AG08395 (cell line): ENCODE measurements around the gene NUP160.
"Not testable (repeated sequence)": the region's sequence is repeated elsewhere in the genome, so short reads cannot be mapped to it uniquely, and the experiment has no call there.

ENCODE experiments used
- DNase-seq: peaks from one replicate; pipeline ENCODE4 v3.0.0; 2012; ENCODE audit warnings: mixed read lengths, low spot score

The NUP160 gene

DNA sequence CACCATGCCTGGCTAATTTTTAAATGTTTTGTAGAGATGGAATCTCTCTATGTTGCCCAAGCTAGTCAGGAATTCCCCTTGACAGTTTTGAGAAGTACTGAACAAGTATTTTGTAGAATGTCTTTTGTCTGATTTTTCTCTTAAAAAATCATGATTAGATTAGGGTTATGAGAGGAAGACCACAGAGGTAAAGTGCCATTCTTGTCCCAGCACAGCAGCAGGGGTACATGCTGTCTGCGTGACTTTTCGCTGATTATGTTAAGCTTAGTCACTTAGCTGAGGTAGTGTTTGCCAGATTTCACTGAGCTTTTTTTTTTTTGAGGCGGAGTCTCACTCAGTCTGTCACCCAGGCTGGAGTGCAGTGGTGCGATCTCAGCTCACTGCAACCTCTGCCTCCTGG lies 13.6 kb upstream of the NUP160 start:
- DNase-seq = peak; percentile 48

DNA sequence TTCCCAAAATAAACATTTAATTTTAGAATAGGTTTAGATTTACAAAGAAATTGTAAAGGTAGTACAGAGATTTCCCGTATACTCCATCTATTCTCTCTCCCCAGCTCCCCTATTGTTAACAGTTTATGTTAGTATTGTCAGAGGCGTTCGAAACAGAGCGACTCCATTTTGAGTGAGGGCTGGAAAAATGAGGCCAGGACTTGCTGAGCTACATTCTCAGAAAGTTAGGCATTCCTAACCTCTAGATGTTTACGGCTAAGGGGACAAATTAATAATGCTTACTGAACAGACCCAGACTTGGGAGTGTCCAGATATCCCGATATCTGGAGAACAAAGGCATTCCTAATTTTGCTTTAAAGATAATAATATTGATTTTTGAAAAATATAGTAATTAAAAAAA lies 12.4 kb upstream of the NUP160 start:
- DNase-seq = no peak

DNA sequence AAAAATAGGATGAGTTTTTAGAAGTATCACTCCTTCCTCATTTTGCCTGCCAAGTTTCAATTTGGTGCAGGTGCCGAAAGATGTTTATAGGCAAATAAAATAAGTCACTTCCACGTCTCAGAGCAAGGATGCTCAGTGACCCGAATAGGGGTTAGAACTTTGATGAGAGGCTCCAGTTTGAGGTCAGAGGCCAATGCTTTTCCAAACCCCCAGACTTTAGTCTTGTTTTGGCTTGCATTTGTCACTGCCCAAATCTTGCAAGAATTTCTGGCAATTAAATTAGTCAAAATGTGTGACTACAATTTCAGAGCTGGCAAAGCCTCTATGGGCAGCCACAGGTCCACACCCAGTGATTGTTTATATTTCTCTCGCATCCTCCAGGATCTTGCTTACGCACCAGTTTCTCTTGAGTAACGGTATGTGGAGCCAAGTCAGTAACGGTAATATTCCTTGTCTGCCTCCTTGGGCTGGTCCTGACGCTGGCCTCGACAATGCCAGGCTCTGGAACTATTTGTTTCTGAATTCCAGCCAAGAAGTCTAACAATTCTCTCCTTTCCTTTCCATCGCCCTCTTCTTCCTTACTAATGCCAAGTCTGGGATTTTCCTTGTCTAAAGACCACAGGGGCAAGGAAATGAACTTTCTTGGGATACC lies 9.9 kb upstream of the NUP160 start:
- DNase-seq = peak; percentile 88

DNA sequence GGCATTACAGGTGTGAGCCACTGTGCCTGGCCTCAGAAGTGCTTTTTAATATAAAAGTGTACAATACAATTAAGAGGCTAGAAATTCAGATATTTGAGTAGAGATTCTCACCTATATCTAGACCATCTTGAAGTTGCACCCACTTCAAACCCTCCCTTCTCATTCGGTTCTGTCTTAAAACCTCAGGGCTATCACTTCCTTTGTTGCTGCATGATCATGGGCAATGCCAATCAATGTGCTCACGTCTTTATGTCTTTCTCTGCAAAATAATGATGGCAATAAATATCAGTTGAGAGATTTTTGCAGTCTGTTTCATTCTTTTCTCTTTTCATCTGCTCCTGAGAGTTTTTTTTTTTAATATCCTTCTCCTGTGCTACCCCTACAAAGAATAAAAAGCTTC lies 9.3 kb upstream of the NUP160 start:
- DNase-seq = no peak

DNA sequence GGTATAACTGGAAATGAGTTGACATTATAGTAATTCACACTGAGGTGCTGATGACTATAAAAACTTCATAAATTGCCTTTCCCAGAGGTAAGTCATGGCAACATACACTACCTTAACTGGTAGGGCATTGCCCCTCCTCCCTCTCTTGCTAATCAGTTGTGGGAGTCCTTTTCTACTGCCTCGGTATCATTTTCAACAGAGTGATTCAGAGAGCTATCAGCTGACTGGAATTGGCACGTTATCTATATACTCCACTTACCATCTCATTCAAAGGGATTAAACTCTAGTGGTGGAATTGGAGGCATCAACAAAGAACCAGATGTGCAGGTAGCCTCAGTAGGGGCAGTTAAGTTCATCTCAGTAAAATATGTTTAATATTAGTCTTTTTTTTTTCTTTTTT lies 8.0 kb upstream of the NUP160 start:
- DNase-seq = no peak

DNA sequence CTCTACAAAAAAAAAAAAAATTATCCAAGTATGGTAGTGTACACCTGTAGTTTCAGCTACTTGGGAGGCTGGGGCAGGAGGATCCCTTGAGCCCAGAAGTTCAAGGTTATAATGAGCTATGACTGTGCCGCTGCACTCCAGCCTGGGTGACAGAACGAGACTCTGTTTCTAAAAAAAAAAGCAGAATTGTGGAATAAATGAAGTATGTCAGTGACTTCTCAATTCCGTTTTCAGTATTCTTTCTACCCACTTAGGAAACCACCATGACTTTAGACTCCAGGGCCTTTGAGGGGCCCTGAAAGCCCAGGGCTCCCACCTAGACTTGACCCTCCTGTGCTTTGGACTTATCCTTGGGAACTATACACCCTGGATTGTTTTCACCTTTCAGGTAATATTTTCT lies 6.5 kb upstream of the NUP160 start:
- no peak for DNase-seq

DNA sequence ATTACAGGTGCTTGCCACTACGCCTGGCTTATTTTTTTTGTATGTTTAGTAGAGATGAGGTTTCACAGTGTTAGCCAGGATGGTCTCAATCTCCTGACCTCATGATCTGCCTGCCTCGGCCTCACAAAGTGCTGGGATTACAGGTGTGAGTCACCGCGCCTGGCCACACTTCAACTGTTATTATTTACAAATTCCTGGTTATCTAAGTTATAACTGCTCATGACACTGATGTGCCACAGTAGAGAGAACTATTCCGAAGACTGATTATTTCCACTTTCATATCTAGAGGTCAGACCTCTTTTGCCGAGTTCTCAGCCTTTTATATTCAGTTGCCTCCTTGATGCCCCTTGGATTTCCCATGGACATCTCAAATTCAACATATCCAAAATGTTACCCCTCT lies 3.9 kb upstream of the NUP160 start:
- DNase-seq = no peak

DNA sequence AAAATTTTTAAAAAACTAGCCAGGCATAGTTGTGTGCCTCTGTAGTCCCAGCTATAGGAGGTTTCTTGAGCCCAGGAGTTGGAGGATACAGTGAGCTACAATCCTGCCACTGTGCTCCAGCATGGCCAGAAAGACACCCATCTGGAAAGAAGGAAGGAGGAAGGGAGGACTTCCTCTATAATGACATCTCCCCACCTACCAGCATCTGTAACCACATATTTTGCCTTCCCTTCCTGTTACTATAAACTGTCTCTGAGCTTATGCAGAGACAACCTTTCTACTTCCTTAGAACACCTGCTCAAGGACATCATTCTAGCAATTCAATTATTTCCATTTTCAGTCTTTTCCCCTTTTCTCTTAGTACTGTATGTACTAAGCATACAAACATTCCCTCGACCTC lies 2.2 kb upstream of the NUP160 start:
- no peak for DNase-seq

DNA sequence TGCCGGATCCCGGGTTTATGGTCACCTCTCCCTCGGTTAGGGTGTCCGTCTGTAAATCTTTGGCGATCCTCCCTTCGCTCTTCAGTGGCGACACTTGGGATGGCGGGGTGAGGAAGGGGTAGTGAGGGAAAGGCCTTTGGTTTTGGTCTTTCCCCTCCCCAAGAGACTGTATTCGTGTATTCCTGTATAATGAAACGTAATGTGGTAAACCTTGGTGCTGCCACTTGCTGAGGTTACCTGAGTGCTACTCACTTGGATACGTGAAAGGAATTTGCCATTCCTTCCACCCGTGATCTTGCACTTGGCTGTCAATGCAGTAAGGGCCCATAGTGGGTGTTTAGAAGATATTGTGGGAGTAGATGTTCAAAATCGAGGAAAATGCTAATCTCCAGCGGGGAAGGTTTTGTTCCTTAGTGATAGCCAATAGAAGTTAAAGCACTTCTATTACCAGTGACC lies 578 bp upstream of the NUP160 start:
- no peak for DNase-seq

DNA sequence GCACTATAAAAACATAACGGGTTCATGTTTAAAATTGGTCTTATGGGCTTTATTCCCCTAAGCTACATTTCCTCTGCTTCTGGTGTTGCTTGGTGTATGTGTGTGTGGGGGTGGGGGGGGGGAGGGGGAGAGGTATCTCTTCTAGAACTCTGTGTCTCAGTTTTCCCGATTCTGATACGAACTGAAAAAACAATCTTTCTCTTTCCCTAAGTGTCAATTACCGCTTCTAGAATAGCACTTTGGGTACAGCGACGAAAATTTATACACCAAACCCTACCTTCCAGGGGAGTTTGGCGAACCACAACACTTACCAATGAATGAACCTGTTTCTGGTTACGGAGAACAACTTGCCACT lies 636 bp downstream of the NUP160 start:
- DNase-seq = no peak

DNA sequence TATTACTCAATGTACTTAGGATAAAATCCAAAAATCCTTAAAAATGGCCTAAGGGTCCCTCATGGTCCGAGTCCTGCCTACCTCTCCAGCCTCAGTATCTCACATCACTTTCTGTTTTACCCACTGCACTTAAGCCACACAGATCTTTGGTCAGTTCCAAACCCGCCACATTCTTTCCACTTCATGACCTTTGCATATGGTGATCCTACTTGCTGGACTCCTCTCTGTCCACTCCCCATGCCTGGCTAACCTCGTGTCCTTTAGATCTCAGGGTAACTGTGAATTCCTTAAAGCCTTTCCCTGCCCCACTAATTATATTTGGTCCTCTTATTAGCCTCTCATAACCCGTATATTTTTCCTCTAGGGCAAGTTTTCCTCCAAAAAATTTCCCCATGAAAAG lies 1.2 kb downstream of the NUP160 start:
- DNase-seq = no peak

DNA sequence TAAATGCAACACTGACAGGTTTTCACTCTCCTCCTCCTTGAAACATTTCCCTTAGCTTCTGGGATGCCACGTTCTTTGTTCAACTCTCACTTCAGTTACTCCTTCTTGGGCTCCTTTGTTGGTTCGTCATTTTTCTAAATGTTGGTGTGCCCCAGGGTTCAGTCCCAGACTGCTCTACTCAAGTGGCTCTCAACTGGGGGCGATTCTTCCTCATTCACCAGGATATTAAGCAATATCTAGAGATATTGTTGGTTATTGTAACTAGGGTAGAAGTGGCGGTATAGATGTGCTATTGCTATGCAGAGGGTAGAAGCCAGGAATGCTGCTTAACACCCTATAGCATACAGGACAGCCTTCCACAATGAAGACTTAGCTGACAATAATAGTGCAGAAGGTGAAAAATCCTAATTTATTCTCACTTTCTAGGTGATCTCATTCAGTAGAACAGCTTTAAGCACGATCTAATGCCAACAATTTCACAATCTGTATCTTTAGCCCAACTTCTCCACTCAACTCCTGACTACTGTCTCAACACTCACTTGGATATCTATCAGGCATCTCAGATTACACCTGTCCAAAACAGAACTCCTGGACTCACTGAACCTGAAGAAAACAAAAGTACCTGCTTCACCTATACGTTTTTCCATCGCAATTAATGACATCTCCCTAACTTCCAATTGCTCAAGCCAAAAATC lies 4.6 kb downstream of the NUP160 start:
- no peak for DNase-seq

DNA sequence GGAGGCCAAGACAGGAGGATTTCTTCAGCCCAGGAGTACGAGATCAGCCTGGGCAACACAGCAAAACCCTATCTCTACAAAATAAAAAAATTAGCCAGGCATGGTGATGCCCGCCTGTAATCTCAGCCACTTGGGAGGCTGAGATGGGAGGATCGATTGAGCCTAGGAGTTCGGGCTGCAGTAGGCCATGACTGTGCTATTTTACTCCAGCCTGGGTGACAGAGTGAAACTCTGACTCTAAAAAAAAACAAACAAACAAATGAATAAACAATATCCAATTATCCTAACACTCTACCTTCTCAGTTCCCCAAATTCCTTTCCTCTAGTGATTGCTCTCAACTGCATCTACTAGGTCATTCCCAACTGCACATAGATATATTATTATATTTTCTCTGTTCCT lies 5.4 kb downstream of the NUP160 start:
- DNase-seq = no peak

DNA sequence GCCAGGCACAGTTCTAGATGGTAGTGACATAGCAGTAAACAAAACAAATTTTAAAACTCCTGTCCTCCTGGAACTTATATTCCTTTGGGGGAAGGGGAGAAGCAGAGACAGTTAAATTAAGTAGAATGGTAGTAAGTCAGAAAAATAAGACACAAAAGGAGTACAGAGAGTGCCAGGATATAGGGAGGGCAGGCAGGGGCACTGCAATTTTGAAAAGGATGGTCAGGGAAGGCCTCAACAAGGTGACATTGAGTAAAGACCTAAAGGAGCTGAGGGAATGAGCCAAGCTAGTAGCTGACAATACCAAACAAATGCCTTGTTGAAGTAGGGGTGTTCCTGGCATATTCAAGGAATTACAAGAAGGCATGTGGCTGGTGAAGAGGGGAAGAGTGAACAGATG lies 10.2 kb downstream of the NUP160 start:
- no peak for DNase-seq

DNA sequence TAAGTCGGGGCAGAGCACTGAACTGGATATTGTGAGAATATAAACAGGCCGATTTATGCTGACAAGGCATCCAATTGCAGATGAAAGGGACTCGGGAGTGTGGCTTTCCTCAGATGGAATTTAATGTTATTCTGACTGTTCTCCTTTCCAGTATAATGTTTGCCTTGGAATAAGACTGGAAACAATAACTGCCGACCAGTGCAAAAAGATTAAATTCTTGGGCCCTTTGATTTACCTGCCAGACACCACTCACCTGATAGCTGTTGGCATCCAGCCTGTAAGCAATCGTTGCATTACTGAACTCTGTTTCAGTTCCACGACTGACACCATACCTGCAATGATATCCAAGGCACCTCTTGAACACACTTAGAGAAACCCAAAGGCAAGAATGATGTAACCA lies 10.9 kb downstream of the NUP160 start:
- no peak for DNase-seq

DNA sequence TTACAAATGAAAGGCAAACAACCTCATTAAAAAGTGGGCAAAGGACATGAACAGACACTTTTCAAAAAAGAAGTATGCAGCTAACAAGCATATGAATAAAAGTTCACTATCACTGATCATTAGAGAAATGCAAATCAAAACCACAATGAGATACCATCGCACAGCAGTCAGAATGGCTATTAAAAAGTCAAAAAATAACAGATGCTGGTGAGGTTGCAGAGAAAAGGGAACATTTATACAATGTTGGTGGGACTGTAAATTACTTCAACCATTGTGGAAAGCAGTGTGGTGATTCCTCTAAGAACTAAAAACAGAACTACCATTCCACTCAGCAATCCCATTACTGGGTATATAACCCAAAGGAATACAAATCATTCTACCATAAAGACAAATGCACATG lies 18.1 kb downstream of the NUP160 start:
- not testable (repeated sequence) for DNase-seq

DNA sequence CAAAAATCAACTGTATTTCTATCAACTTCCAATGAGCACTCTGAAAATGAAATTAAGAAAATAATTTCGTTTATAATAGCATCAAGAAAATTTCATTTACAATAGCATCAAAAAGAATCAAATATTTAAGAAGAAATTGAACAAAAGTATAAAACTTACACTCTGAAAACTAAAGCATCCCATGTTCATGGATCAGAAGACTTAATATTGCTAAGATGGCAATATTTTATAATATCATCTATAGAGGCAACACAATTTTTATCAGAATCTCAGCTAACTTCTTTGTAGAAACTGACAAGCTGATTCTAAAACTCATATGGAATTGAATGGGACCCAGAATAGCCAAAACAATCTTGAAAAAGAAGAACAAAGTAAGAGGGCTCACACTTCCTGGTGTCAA lies 19.9 kb downstream of the NUP160 start:
- DNase-seq = no peak

DNA sequence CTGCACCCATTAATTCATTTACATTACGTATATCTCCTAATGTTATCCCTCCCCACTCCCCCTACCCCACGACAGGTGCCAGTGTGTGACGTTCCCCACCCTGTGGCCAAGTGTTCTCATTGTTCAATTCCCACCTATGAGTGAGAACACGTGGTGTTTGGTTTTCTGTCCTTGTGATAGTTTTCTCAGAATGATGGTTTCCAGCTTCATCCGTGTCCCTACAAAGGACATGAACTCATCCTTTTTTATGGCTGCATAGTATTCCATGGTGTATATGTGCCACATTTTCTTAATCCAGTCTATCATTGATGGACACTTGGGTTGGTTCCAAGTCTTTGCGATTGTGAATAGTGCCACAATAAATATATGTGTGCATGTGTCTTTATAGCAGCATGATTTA lies 25.5 kb downstream of the NUP160 start:
- not testable (repeated sequence) for DNase-seq

DNA sequence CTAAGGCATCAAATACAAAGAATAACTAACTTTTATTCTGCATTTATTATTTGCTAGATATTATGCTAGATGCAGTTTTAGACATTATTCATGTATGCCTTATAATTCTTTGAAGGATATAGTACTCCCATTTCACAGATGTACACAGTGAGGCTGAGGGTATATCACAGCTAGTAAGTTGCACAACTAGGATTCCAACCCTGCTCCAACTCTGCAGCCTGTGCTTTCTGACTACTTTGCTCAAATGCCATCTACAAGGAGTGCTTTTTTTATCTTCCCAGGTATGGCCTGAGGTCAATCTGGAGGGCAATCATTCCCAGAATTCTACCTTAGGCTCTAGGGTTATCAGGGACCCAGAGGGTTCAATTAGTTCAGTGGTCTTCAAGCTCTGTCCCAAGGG lies 28.4 kb downstream of the NUP160 start:
- DNase-seq = no peak

DNA sequence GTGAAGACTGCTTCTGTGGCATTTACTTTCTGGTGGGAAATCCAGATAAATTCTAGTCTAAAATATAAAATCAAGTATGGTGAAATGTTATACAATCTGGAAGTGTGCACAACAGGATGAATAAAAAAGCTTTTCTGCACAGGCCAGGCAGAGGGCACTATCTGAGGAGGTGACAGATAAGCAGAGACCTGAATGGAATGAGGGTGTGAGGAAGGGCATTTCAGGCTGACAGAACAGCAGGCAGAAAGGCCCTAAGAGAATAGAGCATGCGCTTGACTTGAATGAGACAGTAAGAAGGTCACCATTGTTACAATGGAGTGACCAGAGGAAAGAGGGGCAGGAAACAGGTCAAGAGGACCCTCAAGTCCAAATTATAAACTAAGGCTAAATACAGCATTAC lies 47.4 kb downstream of the NUP160 start:
- DNase-seq = no peak

DNA sequence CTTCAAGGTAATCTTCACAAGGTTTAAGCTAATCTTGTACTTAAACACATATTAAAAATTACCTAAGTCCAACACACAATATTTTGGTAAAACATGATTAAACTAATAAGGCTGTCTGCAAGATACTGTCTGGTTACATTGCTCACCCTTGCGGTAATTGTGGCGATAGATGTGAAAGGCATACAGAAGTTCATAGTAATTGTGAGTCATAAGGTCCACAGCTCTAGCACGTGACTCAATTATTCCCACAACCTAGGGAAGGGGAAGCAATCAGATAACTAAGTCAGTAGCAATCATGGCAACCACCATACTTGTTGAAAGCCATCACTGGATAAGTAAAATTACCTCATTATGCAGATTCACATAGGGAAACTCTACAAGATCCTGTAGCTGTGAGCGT lies 50.5 kb downstream of the NUP160 start:
- DNase-seq = peak; percentile 20

DNA sequence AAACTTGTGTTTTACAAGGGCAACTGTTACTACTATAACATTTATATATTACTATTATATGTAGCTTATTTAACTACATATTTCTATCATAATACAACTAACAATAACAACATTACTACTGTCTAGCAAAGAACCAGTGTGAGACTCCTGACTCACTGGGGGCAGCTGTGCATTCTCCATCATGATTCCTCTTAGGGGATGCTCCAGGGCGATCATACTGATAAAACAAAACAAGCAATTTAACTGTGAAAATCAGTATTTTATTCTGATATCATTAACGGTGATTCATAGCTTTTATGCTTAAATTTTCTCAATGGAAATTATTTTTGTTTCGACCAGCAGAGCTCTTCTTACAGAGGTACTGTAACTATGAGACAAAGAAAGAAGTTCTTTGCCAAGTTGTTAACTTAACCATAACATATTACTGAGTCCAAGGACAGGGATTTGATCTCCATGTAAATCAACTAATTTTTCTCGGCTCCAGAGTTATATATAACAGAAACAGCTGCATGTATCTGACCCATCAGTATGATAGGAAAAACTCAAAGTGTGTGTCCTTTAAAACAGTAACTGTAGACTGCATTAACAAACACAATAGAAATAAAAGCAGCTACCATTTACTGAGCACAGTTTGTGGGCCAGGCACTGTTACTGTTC lies 56.2 kb downstream of the NUP160 start:
- no peak for DNase-seq

DNA sequence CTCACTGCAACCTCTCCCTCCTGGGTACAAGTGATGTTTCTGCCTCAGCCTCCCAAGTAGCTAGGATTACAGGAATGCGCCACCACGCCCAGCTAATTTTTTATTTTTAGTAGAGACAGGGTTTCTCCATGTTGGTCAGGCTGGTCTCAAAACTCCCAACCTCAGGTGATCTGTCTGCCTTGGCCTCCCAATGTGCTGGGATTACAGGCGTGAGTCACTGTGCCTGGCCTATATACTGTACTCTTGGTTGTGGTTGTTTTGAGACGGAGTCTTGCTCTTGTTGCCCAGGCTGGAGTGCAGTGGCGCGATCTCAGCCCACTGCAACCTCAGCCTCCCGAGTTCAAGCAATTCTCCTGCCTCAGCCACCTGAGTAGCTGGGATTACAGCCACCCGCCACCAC lies 58.1 kb downstream of the NUP160 start:
- not testable (repeated sequence) for DNase-seq

DNA sequence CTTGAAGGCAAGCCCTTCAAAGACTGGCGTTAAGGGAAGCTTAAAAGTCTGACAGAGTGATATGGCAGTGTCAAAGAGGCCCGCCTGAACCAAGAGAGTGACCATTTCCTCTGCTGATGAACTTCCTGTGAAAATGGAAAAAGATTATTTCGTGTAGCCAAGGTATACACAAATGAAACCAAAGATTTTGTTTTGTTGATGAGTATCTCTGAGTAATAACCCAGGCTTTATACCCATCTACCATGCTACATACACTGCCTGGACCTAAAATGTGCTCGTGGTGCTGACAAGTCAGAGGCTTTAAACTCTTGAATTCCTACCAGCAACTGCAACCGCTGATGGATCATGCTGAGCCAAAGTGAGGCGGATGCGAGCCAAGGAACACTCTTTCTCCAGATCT lies 60.0 kb downstream of the NUP160 start:
- DNase-seq = no peak
